IgD-negative memory B cell (primary cell): ENCODE measurements around the gene AK8. TPM values are rescaled to one million over a fixed set of nuclear protein-coding genes. Genes with fewer than 3 reads are reported as not detected.

Source experiments
- H3K27ac Mint-ChIP-seq, 3 donors: one replicate each; pipeline ENCODE4 v1.8.0; 2020 to 2022; ENCODE audit warnings: mild to moderate bottlenecking in 3 of 3, mixed read lengths in 3 of 3, moderate library complexity in 1 of 3
- H3K27me3 Mint-ChIP-seq: one replicate; pipeline ENCODE4 v1.8.0; 2021; ENCODE audit warnings: mixed read lengths
- H3K36me3 Mint-ChIP-seq: one replicate; pipeline ENCODE4 v1.8.0; 2020; ENCODE audit warnings: mild to moderate bottlenecking, mixed read lengths
- H3K4me1 Mint-ChIP-seq, 3 donors: one replicate each; pipeline ENCODE4 v1.8.0; 2020 to 2022; ENCODE audit warnings: mixed read lengths in 3 of 3, mild to moderate bottlenecking in 1 of 3
- H3K4me3 Mint-ChIP-seq, 4 donors: one replicate each; pipeline ENCODE4 v1.8.0; 2020 to 2022; ENCODE audit warnings: mild to moderate bottlenecking in 4 of 4, mixed read lengths in 4 of 4, moderate library complexity in 3 of 4
- H3K9me3 Mint-ChIP-seq, 3 donors: one replicate each; pipeline ENCODE4 v1.8.0; 2020 to 2021; ENCODE audit warnings: mixed read lengths in 3 of 3, mild to moderate bottlenecking in 1 of 3
- polyA plus RNA-seq: library from polyadenylated mRNA; unstranded; fragments of 300-500 nt; fragmentation: Illumina TruSeq; gene quantifications from one replicate; pipeline ENCODE4 v1.2.3, GENCODE V29; 2021

Gene AK8
- polyA plus RNA-seq, 1 donor from 2014 or later: 11.8 TPM

GRCh38 chr9:132679946-132680625 lies 198.0 kb downstream of the AK8 start:
- H3K4me3 Mint-ChIP-seq: no peak overlapping the region
- H3K27ac Mint-ChIP-seq: no peak overlapping the region
- H3K36me3 Mint-ChIP-seq: peaks cover 7% of the 10 kb centered on the region
- H3K4me1 Mint-ChIP-seq: peaks cover 5 to 8% (median 5%) of the 10 kb centered on the region in 3 donors
- H3K9me3 Mint-ChIP-seq: no peaks in the 10 kb centered on the region
- H3K27me3 Mint-ChIP-seq: no peaks in the 10 kb centered on the region

- Mint-ChIP-seq H3K36me3 (peaks cover 4% of the 10 kb centered on the region), H3K9me3 (no peaks in the 10 kb centered on the region), H3K27me3 (no peaks in the 10 kb centered on the region), H3K4me3 (no peak overlapping the region), H3K27ac (no peak overlapping the region), H3K4me1 (peaks cover 13 to 25% (median 14%) of the 10 kb centered on the region in 3 donors)
Measured at GRCh38 chr9:132677976-132678375, 200.1 kb downstream of the AK8 start.

Other genes starting within 250 kb of the AK8 start
- gene DDX31, start 208.3 kb downstream of the AK8 start, polyA plus RNA-seq: 7.6 TPM
- gene GTF3C4, start 207.8 kb downstream of the AK8 start, polyA plus RNA-seq: 4.1 TPM
- gene SPACA9, start 614 bp upstream of the AK8 start, polyA plus RNA-seq: 4.6 TPM
- gene TSC1, start 66.3 kb upstream of the AK8 start, polyA plus RNA-seq: 8.9 TPM
- 0.74 TPM for gene GFI1B, start 100.4 kb upstream of the AK8 start, polyA plus RNA-seq
- 34.5 TPM for gene GTF3C5, start 152.7 kb upstream of the AK8 start, polyA plus RNA-seq
- gene CEL, start 183.7 kb upstream of the AK8 start, polyA plus RNA-seq: not detected
- 16.9 TPM for gene RALGDS, start 243.0 kb upstream of the AK8 start, polyA plus RNA-seq